ENCODE measurements around the gene HSP90AB1.
"Not testable (repeated sequence)": the region's sequence is repeated elsewhere in the genome, so short reads cannot be mapped to it uniquely, and the experiment has no call there.

Gene HSP90AB1

DNA sequence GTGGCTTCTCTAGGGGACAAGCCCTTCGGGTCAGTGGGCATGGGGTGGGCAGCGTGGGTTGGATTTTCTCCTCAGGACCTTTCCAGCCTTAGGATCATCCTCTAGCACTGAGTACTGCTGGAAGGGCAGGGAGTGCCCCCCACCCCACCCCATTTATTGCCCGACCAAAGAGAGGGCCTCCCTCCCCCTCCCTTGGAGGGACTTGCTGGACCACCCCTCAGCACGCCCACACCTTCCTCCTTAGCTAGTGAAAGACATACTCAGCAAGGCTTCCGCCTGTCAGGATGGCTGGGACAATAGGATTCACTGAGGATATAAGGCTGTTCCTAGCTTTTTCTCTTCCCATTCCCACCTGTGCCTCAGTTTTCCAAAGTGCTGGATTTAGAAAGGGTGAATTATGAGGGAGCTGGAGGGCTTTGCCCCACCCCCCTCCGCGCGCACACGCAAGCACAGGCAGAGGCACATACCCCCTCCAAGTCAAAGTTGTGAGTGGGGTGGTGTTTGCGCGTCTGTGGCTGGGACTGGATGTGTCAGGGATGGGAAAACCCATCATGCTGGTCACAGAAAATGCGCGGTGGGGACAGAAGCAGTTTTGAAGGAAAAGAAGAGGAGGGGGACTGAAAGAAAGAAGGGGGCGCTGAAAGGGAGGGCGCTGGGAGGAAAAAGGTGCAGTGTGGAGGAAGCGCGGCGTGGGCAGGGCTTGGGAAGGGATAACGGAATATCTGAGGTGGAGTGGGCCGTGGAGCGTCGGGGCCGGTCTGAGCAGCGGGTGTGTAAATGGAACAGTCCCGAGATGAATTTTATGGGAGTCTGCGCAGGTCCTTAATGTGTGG is 24.2 kb upstream of the HSP90AB1 start:
- DNase-seq (ENCODE audit: low read depth in 2 of 2, low spot score in 1 of 2), result no peak

DNA sequence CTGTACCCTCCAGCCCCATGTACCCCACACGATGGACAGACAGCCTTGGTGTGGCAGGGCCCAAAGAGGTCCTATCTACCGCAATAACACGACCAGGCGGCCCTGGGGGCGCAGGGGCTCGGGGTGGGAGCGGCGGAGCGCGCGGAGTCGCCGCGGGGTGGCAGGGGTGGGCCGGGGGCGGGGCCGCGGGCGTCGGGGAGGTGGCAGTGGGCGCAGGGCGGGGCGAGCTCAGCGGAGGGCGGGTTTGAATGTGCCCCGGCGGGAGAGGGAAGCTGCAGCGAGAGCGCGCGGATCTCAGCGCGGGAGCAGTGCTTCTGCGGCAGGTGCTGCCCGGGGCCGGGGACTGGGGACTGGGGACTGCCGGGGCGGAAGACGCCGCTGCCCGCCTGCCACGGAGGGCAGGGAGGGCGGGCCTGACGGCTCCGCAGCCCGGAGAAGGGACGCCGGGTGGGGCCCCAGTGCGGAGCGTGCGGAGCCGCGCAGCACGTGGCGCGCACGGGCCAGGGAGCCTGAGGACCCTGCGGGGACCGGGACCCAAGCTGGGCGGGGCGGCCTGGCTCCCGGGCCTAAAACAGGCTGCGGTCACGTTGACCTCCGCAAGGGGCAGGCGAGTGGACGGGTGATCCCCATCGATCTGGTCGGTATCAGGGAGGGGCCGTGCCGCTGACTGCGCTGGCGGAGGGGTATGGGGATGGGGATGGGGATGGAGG is 23.4 kb upstream of the HSP90AB1 start, which contains the start of gene SLC29A1:
Gene SLC29A1, plus strand, starts transcription at position 277 of the 710 bp plus-strand sequence. CDS start 3,719 bp downstream, outside the sequence.
- peak; percentile 56 to 66 for DNase-seq (ENCODE audit: low read depth in 2 of 2, low spot score in 1 of 2)

DNA sequence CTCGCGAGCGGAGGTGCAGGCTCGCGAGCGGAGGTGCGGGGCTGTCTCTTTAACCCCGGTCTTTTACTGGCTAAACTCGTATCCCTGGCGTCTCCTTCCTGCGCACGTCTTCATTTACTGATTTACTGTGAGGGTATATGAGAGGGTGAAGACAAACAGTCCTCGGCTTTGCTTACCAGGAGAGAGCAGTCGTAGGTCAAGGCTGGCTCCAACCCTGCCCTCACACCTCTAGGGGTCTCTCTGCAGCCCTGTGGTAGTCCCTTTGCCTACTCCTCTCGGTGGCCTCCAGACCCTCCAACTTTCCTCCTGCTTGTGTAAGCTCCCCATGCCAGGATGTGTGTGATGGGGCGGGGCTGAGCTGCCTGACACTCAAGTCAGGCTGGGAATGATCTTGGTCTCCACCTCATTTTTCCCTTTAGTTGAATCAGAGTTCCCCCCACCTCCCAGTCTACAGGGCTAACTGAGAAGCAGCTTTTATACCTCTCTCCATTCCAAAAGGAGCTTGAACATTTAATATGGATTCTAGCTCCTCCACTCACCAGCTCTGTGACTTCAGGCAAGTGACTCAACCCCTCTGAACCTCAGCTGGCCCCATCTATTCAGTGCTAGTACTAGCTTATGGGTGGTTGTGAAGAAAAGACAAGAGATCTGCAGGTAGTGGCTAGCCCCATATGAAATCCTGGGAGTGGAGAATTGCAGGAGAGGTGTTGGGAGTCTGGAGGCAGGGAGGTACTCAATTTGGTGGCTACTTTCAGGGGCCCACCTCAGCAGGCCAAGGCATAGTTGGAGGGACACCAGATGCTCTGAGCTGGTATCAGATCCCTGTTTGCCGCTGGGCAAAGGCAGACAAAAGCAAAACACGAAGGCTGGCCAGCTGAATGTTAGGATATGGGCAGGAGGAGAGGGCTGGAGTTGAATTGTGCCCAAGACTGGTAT is 22.6 kb upstream of the HSP90AB1 start:
- DNase-seq (ENCODE audit: low read depth in 2 of 2, low spot score in 1 of 2), result no peak

DNA sequence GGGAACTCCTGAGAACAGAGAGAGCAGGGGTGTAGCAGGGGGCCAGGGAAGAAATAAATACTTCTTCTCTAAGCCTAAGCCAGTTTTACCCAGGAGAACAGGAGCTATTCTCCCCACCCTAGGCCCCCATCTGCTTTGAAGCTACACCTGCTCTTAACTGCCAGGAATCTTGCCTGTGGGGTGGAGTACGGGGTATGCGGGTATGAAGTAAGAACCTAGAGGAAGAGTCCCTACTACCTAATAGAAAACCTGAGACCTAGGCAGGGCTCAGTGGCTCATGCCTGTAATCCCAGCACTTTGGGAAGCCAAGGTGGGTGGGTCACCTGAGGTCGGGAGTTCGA is 22.0 kb upstream of the HSP90AB1 start:
- no peak for DNase-seq (ENCODE audit: low read depth in 2 of 2, low spot score in 1 of 2)

DNA sequence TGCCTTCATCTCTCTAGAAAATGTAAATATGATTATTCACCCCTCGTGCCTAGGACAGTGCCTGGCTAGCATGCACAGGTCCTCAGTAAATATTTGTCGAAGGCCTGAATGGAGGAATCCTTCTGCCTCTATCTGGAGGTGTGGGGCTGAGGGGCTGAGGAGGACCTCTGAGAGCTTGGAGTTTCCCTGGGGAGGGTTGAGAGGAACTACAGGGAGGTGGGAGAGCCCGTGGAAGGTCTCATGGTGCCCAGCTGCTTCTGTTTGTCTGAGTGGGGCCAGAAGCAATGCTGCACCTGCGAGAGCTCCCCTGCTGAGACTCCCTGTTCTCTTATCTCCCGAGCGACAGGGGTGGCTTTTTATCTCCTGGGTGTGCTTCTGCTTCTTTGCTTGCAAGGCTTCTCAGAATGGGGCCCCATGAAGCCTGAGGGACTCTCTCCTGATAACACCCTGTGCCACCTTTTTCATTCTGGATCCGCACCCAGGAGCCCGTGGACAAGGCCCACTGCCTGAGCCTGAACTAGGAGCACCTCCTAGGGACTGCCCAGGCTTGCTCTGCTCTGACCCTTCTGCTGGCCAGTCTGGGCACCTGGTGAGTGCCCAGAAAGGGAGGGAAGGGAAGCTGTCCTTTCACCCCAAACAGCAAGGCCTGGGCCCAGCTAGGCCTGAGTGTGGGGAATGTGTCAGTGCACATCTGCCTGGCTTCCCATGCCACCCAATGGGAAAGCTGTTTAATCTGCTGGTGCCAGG is 21.1 kb upstream of the HSP90AB1 start:
- no peak for DNase-seq (ENCODE audit: low read depth in 2 of 2, low spot score in 1 of 2)

DNA sequence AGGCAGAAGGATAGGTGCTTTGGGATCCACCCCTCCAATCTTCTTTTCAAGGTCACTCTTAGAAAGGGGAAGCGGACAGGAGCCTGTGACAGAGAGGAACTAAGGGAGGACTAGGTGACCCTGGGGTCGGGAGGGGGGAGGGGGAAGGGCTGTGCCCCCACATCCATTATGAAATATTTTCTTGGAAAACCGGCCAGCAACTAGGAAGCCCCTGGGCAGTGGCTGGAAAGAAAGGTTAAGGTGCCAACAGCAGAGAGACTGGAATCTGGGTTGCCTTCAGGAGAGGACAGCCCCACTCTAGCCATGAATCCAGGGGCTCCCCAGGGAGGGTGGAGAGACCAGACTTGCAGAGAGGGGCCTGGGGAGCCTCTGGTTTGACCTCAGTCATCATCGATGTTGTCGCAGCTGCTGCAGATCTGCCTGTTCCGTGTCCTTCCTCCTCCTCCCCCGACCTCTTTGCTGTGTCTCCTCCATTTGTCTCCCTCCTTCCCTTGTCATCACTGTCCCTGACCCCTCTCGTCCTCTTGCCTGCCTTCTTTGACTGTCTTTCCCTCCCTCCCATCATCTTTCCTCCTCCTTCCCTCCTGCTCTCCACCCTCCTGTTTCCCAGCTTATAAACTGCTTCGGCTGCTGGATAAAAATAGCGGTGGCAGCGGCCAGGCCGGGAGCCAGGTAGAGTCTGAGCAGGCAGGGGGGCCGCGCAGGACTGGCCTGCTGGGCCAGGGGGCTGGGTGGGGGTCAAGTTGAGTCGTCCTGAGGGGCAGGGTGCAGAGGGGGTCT is 20.3 kb upstream of the HSP90AB1 start:
- no peak for DNase-seq (ENCODE audit: low read depth in 2 of 2, low spot score in 1 of 2)

DNA sequence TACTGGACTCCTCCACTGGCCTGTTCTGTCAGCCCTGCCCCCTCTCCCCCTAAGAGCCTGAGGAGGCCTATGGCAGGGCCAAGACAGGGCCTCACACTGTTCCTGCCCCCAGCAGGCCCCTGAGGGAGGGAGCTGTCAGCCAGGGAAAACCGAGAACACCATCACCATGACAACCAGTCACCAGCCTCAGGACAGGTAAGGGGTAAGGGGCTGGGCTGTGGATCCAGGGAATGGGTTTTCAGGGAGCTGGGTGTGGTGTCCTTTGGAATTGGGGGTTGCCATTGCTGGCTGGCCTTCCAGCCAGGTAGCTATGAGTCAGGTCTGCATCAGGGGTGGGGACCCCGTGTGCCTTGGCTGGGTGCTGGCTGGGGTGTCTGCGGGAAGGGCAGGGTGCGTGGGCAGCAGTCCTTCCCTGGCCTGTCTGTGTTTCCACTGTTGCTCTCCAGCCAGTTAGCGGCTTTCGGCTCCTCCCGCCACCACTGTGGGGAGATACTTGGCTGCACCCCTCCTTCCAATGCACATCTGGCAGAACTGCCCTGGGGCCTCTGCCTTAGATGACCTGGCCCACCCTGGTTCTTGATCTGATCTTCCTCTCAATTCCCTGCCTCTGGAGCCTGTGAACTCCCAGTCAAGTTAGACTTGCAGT is 19.6 kb upstream of the HSP90AB1 start:
- DNase-seq (ENCODE audit: low read depth in 2 of 2, low spot score in 1 of 2), result no peak

DNA sequence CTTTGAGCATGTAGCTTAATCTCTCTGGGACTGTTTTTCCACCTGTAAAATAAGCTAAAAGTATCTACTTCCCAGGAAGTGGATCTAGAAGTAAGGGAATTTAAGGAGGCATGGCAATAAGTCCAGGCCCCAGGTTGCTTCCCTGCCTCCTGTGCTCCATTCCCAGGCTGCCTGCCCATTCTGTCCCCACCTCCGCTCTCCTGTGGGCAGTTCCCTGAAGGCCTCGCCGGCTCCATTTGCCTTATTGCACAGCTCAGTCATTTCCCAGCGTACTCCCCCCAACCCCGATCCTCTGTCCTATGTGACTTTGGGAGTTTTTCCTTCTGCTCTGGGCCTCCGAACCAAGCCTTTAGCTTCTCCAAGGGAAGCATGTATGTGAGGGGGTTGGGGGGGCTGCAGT is 18.9 kb upstream of the HSP90AB1 start:
- no peak for DNase-seq (ENCODE audit: low read depth in 2 of 2, low spot score in 1 of 2)

DNA sequence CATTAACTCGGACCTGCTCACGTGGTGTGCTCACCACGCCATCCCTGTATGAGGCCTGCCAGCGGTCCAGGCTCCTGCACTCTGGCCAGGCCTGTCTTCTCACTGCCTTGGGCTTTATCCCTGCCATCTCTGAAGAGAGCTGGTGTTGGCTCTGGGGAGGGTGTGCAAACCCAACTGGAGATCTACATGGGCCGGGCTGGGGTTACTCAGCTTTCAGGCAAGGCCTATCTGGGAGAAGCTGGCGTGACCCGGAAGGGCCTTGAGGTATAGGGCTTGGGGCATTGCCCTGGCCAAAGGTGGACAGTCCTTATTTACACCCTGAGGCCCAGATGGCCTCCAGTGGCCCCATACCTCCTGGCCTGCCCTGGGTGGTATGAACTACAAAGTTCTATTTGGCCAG is 18.5 kb upstream of the HSP90AB1 start:
- DNase-seq (ENCODE audit: low read depth in 2 of 2, low spot score in 1 of 2), result no peak

DNA sequence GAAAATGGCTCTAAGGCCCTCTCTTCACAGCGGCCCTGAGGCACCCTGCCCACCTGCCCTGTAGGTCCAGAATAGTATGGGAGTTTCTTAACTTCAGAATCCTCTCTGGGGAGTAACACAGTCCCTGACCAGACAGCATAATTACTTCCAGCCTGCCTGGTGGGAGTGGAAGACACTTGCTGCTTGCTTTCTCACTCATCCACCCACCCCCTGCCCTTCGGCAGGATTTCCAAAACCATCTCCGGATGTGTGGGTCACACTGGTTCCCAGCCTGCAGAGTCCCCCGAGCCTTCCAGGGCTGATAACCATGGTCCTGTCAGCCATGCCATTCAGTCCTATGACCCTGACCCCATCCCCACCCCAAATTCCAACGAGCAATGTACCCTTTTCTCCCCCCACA is 18.1 kb upstream of the HSP90AB1 start:
- DNase-seq (ENCODE audit: low read depth in 2 of 2, low spot score in 1 of 2), result no peak

DNA sequence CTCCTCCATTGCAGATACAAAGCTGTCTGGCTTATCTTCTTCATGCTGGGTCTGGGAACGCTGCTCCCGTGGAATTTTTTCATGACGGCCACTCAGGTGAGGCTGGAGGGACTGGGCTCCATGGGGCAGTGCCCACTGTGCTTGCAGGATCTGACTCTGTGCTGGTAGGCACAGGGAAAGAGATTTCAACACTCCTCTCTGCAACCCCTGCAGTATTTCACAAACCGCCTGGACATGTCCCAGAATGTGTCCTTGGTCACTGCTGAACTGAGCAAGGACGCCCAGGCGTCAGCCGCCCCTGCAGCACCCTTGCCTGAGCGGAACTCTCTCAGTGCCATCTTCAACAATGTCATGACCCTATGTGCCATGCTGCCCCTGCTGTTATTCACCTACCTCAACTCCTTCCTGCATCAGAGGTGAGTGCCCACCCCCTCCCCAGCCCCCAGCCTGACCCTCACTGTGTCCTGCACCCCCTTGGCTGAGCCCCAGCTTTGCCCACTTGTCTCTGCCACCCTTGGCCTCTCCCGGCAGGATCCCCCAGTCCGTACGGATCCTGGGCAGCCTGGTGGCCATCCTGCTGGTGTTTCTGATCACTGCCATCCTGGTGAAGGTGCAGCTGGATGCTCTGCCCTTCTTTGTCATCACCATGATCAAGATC is 17.4 kb upstream of the HSP90AB1 start:
- DNase-seq (ENCODE audit: low read depth in 2 of 2, low spot score in 1 of 2), result no peak

DNA sequence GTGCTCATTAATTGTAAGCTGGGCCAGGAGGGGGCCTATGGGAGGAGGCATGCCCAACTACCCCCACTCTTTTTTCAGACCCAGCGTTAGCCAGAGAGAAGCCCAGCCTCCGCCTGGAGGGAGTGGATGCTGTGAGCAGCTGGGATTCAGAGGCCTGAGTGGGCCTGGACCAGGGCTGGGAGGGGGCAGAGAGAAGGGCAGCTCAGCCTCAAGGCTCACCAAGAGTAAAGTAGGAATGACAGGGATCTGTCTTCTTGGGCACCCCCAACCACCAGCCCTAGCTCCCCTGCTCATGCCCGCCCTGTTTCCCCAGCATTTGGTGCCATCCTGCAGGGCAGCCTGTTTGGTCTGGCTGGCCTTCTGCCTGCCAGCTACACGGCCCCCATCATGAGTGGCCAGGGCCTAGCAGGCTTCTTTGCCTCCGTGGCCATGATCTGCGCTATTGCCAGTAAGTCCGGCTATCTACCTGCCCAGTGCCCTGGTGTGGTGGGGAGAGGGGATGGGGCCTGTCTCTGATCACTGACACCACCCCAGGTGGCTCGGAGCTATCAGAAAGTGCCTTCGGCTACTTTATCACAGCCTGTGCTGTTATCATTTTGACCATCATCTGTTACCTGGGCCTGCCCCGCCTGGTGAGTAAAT is 16.7 kb upstream of the HSP90AB1 start:
- no peak for DNase-seq (ENCODE audit: low read depth in 2 of 2, low spot score in 1 of 2)

DNA sequence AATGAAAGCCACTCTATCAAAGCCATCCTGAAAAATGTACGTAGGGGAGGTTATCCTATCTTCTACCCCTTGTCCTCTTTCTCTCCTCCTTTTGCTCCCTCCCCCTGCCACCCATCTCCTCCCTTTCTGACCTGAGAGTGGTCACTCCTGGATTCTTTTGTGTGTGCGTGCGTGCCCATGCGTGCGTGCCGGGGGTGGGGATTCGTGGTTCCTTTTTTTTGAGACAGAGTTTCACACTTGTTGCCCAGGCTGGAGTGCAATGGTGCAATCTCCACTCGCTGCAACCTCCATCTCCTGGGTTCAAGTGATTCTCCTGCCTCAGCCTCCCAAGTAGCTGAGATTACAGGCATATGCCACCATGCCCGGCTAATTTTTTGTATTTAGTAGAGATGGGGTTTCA is 15.5 kb upstream of the HSP90AB1 start:
- DNase-seq (ENCODE audit: low read depth in 2 of 2, low spot score in 1 of 2), result not testable (repeated sequence)

DNA sequence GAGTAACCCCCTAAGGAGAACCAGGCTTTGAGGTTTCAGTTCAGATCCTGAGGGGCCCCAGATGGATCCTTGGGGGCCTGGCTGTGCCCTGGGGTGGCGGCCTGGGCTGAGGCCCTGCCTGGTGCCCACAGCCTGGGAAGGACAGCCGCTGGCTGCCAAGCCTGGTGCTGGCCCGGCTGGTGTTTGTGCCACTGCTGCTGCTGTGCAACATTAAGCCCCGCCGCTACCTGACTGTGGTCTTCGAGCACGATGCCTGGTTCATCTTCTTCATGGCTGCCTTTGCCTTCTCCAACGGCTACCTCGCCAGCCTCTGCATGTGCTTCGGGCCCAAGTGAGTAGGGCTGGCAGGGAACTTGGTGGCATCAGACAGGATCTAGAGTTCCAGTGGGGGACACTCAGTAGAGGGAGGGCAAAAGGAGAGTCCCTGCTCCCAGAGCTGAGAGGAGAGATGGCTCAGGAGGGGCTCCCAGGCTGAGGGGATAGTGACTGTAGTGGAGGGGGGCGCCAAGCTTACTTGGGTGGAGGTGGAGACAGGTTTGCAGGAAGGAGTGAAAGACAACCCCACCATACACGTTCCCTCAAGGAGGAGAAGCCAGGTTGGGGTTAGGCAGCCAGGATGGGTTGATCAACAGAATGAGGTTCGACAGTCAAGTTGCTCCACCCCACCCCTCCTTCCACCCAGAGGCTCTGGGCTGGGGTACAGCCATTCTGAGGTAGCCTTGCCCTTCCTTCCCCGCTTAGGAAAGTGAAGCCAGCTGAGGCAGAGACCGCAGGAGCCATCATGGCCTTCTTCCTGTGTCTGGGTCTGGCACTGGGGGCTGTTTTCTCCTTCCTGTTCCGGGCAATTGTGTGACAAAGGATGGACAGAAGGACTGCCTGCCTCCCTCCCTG is 14.0 kb upstream of the HSP90AB1 start:
- DNase-seq (ENCODE audit: low read depth in 2 of 2, low spot score in 1 of 2), result no peak

DNA sequence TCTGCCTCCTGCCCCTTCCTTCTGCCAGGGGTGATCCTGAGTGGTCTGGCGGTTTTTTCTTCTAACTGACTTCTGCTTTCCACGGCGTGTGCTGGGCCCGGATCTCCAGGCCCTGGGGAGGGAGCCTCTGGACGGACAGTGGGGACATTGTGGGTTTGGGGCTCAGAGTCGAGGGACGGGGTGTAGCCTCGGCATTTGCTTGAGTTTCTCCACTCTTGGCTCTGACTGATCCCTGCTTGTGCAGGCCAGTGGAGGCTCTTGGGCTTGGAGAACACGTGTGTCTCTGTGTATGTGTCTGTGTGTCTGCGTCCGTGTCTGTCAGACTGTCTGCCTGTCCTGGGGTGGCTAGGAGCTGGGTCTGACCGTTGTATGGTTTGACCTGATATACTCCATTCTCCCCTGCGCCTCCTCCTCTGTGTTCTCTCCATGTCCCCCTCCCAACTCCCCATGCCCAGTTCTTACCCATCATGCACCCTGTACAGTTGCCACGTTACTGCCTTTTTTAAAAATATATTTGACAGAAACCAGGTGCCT is 13.3 kb upstream of the HSP90AB1 start:
- DNase-seq (ENCODE audit: low read depth in 2 of 2, low spot score in 1 of 2), result no peak

DNA sequence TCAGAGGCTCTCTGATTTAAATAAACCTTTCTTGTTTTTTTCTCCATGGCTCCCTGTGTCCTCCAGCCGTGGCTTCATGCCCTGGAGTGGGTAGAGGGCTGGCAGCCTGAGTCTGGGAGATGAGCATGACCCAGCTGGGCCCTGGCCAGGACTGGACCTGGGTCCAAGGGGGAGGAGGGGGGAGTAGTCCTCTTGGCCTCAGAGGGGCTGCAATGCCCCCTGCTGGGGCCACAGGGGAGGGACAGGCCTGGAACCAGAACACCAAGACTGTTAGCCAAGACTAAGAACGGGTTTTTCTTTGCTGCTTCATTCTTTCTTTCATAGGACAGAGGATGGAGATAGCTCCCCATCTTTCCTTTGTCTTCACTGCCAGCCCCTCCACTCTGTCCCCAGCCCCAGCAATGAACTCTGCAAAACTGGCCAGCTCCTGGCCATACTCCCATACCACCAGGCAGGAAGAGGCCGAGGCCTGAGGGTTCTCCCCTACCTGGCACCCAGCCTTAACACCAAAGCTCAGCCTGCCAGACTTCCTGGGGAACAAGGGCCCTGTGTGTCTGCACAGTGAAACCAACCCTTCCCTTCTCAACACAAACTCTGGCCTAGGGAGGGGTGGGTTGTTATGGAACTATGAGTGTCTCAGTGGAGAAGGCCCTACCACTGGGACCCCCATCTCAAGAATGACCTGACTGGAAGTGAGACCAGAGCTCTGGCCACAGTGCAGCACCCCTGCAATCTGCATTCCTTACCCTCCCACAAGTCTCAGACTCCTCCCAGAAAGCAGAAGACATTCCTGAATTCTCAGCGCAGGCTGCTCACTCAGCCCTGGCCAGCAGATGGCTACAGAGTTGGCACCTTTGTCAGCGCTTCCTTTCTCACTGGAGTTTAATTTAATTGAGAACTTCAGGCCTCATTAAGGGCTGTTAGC is 12.5 kb upstream of the HSP90AB1 start:
- no peak for DNase-seq (ENCODE audit: low read depth in 2 of 2, low spot score in 1 of 2)

Data from stimulated activated CD8-positive, alpha-beta memory T cell treated with anti-CD3 and anti-CD28 coated beads, Interleukin-4, amount 100 ng/mL, for 1 hour (primary cell).